Fibroblast of lung (primary cell): ENCODE results near the gene HSPH1. TPM values are rescaled to one million over a fixed set of nuclear protein-coding genes. Genes with fewer than 3 reads are reported as not detected.

Source experiments
- DNase-seq, 2 donors: peaks; one replicate each; pipeline versions ENCODE4 v3.0.0 to v3.0.0-alpha.2; 2010; ENCODE audit warnings: low read depth in 2 of 2
- H2AFZ ChIP-seq: 2 replicates; pipeline ENCODE4 v1.5.1; 2012; ENCODE audit warnings: low read length, control low read depth, inconsistent platforms
- H3K27ac ChIP-seq: 2 replicates; pipeline ENCODE4 v1.5.1; 2011; ENCODE audit warnings: low read length, control low read depth; ENCODE audit not compliant: insufficient read depth
- H3K27me3 ChIP-seq: 2 replicates; pipeline ENCODE4 v1.5.1; 2011; ENCODE audit warnings: mild to moderate bottlenecking, low read length; ENCODE audit not compliant: control insufficient read depth, insufficient read depth
- H3K36me3 ChIP-seq: 2 replicates; pipeline ENCODE4 v1.5.1; 2011; ENCODE audit warnings: low read length; ENCODE audit not compliant: control insufficient read depth, insufficient read depth
- H3K4me1 ChIP-seq: 2 replicates; pipeline ENCODE4 v1.5.1; 2011; ENCODE audit warnings: low read length; ENCODE audit not compliant: control insufficient read depth, insufficient read depth; ENCODE audit errors: extremely low read depth
- H3K4me2 ChIP-seq: 2 replicates; pipeline ENCODE4 v1.5.1; 2011; ENCODE audit warnings: low read length, control low read depth; ENCODE audit not compliant: insufficient read depth; ENCODE audit errors: extremely low read depth
- H3K4me3 ChIP-seq, 4 experiments: fragments of 200-600 bp in 1 of 4; sonication (generic) in 1 of 4; replicated peaks in 1 of 4; 2 replicates each; pipeline ENCODE4 v1.5.1; 2011 to 2016; ENCODE audit warnings: low read length in 4 of 4, low read depth in 3 of 4, mild to moderate bottlenecking in 3 of 4, control low read depth in 2 of 4, inconsistent platforms in 1 of 4, mixed read lengths in 1 of 4; ENCODE audit not compliant: insufficient read depth in 1 of 4; ENCODE audit errors: control extremely low read depth in 1 of 4
- H3K79me2 ChIP-seq: 2 replicates; pipeline ENCODE4 v1.5.1; 2012; ENCODE audit warnings: mild to moderate bottlenecking, low read length, inconsistent platforms; ENCODE audit not compliant: control insufficient read depth, insufficient read depth
- H3K9ac ChIP-seq: 2 replicates; pipeline ENCODE4 v1.5.1; 2011; ENCODE audit warnings: mild to moderate bottlenecking, low read length, control low read depth; ENCODE audit not compliant: insufficient read depth
- H3K9me3 ChIP-seq: 2 replicates; pipeline ENCODE4 v1.5.1; 2012; ENCODE audit warnings: low read depth, low read length; ENCODE audit not compliant: control insufficient read depth, insufficient read depth
- H4K20me1 ChIP-seq: 2 replicates; pipeline ENCODE4 v1.5.1; 2011; ENCODE audit warnings: low read length; ENCODE audit not compliant: control insufficient read depth, insufficient read depth; ENCODE audit errors: extremely low read depth
- CTCF ChIP-seq, 2 donors: IDR thresholded peaks in 1 of 2; conservative IDR thresholded peaks in 1 of 2; 1 replicate in 1 of 2; 2 replicates in 1 of 2; pipeline ENCODE4 v1.5.1; 2011 to 2012; ENCODE audit warnings: low read length in 2 of 2, control low read depth in 1 of 2, inconsistent platforms in 1 of 2, low read depth in 1 of 2, mild to moderate bottlenecking in 1 of 2
- EZH2 ChIP-seq: IDR thresholded peaks from 2 replicates; pipeline ENCODE4 v1.5.1; 2012; ENCODE audit warnings: low read length, control low read depth, mild to moderate bottlenecking; ENCODE audit errors: missing control alignments
- polyA plus RNA-seq, 2 donors: library from polyadenylated mRNA; depleted of rRNA in 1 of 2; stranded (reverse) in 1 of 2; unstranded in 1 of 2; fragments of >200 nt; gene quantifications; 2 replicates each; pipeline ENCODE4 v1.2.1, GENCODE V29; 2011 to 2012; ENCODE audit warnings: missing spikeins in 1 of 2
- total RNA-seq: library from RNA; depleted of rRNA; stranded (reverse); fragments of >200 nt; gene quantifications from 2 replicates; pipeline ENCODE4 v1.2.1, GENCODE V29; 2014

HSPH1 gene
- total and polyA plus RNA-seq, 2 donors (not counting 1 experiment from before 2014, with no cell fraction given) = 34.4 to 40.6 TPM

- Histone ChIP-seq H3K9ac (no peak overlapping the region), H2AFZ (no peak overlapping the region), H3K9me3 (no peaks in the 10 kb centered on the region), H4K20me1 (no peaks in the 10 kb centered on the region), H3K4me2 (no peak overlapping the region), H3K4me1 (peaks cover 7% of the 10 kb centered on the region), H3K4me3 (no peak overlapping the region), H3K36me3 (no peaks in the 10 kb centered on the region), H3K27me3 (no peaks in the 10 kb centered on the region), H3K79me2 (no peaks in the 10 kb centered on the region), H3K27ac (no peak overlapping the region)
- no peak for TF ChIP-seq EZH2
- TF ChIP-seq CTCF (conservative IDR thresholded peaks at IDR 0.05 in 1 of 2, IDR thresholded peaks at IDR 0.05 in 1 of 2; ENCODE audit: low read depth in 1 of 2, low read length in 2 of 2) = no peak
- DNase-seq = no peak
These were observed 46.9 kb upstream of the HSPH1 start for GRCh38 chr13:31208559-31209122.

- no peaks in the 10 kb centered on the region for H3K9me3 ChIP-seq
- no peak overlapping the region for H3K4me3 ChIP-seq
- peak; percentile 58 to 76 for DNase-seq
- TF ChIP-seq CTCF (conservative IDR thresholded peaks at IDR 0.05 in 1 of 2, IDR thresholded peaks at IDR 0.05 in 1 of 2; ENCODE audit: low read depth in 1 of 2, low read length in 2 of 2) (no peak), EZH2 (no peak)
- H3K27ac ChIP-seq = no peak overlapping the region
- H3K27me3 ChIP-seq = no peaks in the 10 kb centered on the region
- no peaks in the 10 kb centered on the region for H3K36me3 ChIP-seq
- no peak overlapping the region for H3K9ac ChIP-seq
- H3K79me2 ChIP-seq = no peaks in the 10 kb centered on the region
- H4K20me1 ChIP-seq = no peaks in the 10 kb centered on the region
- peak overlapping the region; percentile 71 for H3K4me2 ChIP-seq
- peaks cover 7% of the 10 kb centered on the region for H3K4me1 ChIP-seq
- peak overlapping the region; percentile 51 for H2AFZ ChIP-seq
These were observed 46.2 kb upstream of the HSPH1 start for GRCh38 chr13:31207661-31208552.

GRCh38 chr13:31204592-31204991 lies 42.9 kb upstream of the HSPH1 start:
- H4K20me1 ChIP-seq = no peaks in the 10 kb centered on the region
- no peaks in the 10 kb centered on the region for H3K79me2 ChIP-seq
- no peak overlapping the region for H2AFZ ChIP-seq
- no peak overlapping the region for H3K4me3 ChIP-seq
- no peaks in the 10 kb centered on the region for H3K36me3 ChIP-seq
- no peak overlapping the region for H3K27ac ChIP-seq
- H3K27me3 ChIP-seq = no peaks in the 10 kb centered on the region
- no peak overlapping the region for H3K4me2 ChIP-seq
- peaks cover 11% of the 10 kb centered on the region for H3K4me1 ChIP-seq
- no peak overlapping the region for H3K9ac ChIP-seq
- peak; percentile 44 to 78 for DNase-seq
- no peaks in the 10 kb centered on the region for H3K9me3 ChIP-seq
- TF ChIP-seq CTCF (conservative IDR thresholded peaks at IDR 0.05 in 1 of 2, IDR thresholded peaks at IDR 0.05 in 1 of 2; ENCODE audit: low read depth in 1 of 2, low read length in 2 of 2) (no peak), EZH2 (no peak)
